GM08714 (cell line): ENCODE measurements around the gene PLEKHN1.
"Not testable (repeated sequence)": the region's sequence is repeated elsewhere in the genome, so short reads cannot be mapped to it uniquely, and the experiment has no call there.

Source experiments
- H3K4me3 ChIP-seq: fragments of 200-500 bp; sonication (Bioruptor generic); 2 replicates; pipeline ENCODE4 v1.5.1; 2014; ENCODE audit warnings: mild to moderate bottlenecking, low read length, inconsistent platforms
- ZNF274 ChIP-seq: IDR thresholded peaks from 2 replicates; pipeline ENCODE4 v1.6.1; 2012; ENCODE audit warnings: mild to moderate bottlenecking, low read depth, low read length

PLEKHN1 gene

GRCh38 chr1:1014799-1015681 is 48.8 kb downstream of the PLEKHN1 start:
- TF ChIP-seq ZNF274, result no peak
- peak overlapping the region; percentile 71; the same call in 1 of the 2 replicates for H3K4me3 ChIP-seq

GRCh38 chr1:1017397-1018320 is 51.4 kb downstream of the PLEKHN1 start:
- H3K4me3 ChIP-seq, result not testable (repeated sequence)

- not testable (repeated sequence) for H3K4me3 ChIP-seq
Measured at GRCh38 chr1:1018321-1018685, 52.0 kb downstream of the PLEKHN1 start.

GRCh38 chr1:1019122-1019999 is 53.1 kb downstream of the PLEKHN1 start:
- peak overlapping the region; percentile 28; the same call in 1 of the 2 replicates for H3K4me3 ChIP-seq
- no peak for TF ChIP-seq ZNF274

GRCh38 chr1:1020000-1020404 is 53.7 kb downstream of the PLEKHN1 start, which contains the start of gene AGRN:
Gene AGRN, plus strand, starts transcription at chr1:1020120. Its CDS starts 53 bp downstream, at chr1:1020173.
- no peak for TF ChIP-seq ZNF274
- H3K4me3 ChIP-seq, result peak within 1 kb of the TSS; percentile 89

GRCh38 chr1:1020415-1021009 is 54.2 kb downstream of the PLEKHN1 start:
- no peak for TF ChIP-seq ZNF274
- H3K4me3 ChIP-seq, result peak overlapping the region; percentile 89

GRCh38 chr1:1021010-1021919 is 55.0 kb downstream of the PLEKHN1 start:
- no peak for TF ChIP-seq ZNF274
- peak overlapping the region; percentile 30 for H3K4me3 ChIP-seq

GRCh38 chr1:1021920-1022259 is 55.6 kb downstream of the PLEKHN1 start:
- no peak overlapping the region for H3K4me3 ChIP-seq
- no peak for TF ChIP-seq ZNF274

- no peak for TF ChIP-seq ZNF274
Measured at GRCh38 chr1:1022302-1023009, 56.2 kb downstream of the PLEKHN1 start.

GRCh38 chr1:1023700-1024099 is 57.4 kb downstream of the PLEKHN1 start:
- TF ChIP-seq ZNF274, result no peak
- H3K4me3 ChIP-seq, result no peak overlapping the region

More at GRCh38 chr1:1022302-1023009, 56.2 kb downstream of the PLEKHN1 start:
- H3K4me3 ChIP-seq, result no peak overlapping the region

GRCh38 chr1:1024149-1024770 is 58.0 kb downstream of the PLEKHN1 start:
- no peak for TF ChIP-seq ZNF274
- H3K4me3 ChIP-seq, result no peak overlapping the region
